ENCODE results near the gene GPATCH3.

DNA sequence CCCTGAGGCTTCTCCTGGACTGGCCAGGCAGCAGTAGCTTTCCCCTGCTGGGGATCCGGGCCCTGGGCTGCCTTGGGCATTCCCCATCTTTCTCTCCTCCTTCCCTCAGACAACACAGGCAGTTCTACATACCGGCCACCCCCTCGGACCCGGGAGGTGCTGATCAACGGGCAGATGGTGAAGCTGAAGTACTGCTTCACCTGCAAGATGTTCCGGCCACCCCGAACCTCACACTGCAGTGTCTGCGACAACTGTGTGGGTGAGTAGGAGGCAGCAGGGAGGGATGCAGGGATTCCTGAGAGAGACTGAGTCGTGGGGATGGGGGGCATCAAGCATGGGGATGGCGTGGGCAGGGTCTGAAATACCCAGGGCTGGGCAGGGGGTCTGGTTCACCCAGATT lies 51.8 kb downstream of the GPATCH3 start:
- TF ChIP-seq CTCF (IDR thresholded peaks at IDR 0.05): no peak
- TF ChIP-seq POLR2A (IDR thresholded peaks at IDR 0.05): no peak

All from thyroid gland (tissue), 4 donors.